GM21825 (cell line): ENCODE measurements around the gene OR1E1.
"Not testable (repeated sequence)": the region's sequence is repeated elsewhere in the genome, so short reads cannot be mapped to it uniquely, and the experiment has no call there.

Source experiments
- ATAC-seq: cut with Tn5 transposase; IDR thresholded peaks from one replicate; pipeline ENCODE4 v1.9.1; 2021; ENCODE audit warnings: mild to moderate bottlenecking, moderate library complexity; ENCODE audit not compliant: unreplicated experiment

Gene OR1E1

GRCh38 chr17:3398310-3398709, at the start of gene OR1E1:
TSS of gene OR1E1 (minus strand) at chr17:3398410. CDS start at chr17:3398410, 0 bp downstream.
- no peak for ATAC-seq

GRCh38 chr17:3447625-3448024, 49.4 kb upstream of the OR1E1 start:
- no peak for ATAC-seq

- ATAC-seq = no peak
Measured at GRCh38 chr17:3440451-3440850, 42.2 kb upstream of the OR1E1 start.

GRCh38 chr17:3438368-3438767, 40.2 kb upstream of the OR1E1 start:
- no peak for ATAC-seq

GRCh38 chr17:3433741-3434140, 35.5 kb upstream of the OR1E1 start, which contains the start of gene OR1E2:
TSS of gene OR1E2 (minus strand) at chr17:3433841. CDS start at chr17:3433841, 0 bp downstream.
- no peak for ATAC-seq

- not testable (repeated sequence) for ATAC-seq
Measured at GRCh38 chr17:3433215-3433614, 35.0 kb upstream of the OR1E1 start.

GRCh38 chr17:3418222-3418621, 20.0 kb upstream of the OR1E1 start:
- no peak for ATAC-seq

GRCh38 chr17:3415610-3416009, 17.4 kb upstream of the OR1E1 start:
- ATAC-seq = no peak

GRCh38 chr17:3412216-3412615, 14.0 kb upstream of the OR1E1 start:
- not testable (repeated sequence) for ATAC-seq

- no peak for ATAC-seq
Measured at GRCh38 chr17:3411070-3411469, 12.9 kb upstream of the OR1E1 start, which contains the start of gene OR3A3. TSS of gene OR3A3 (plus strand) at chr17:3411370.

- ATAC-seq = not testable (repeated sequence)
Measured at GRCh38 chr17:3403856-3404255, 5.6 kb upstream of the OR1E1 start.

- ATAC-seq = no peak
Measured at GRCh38 chr17:3401786-3402185, 3.6 kb upstream of the OR1E1 start.

GRCh38 chr17:3400055-3400454, 1.8 kb upstream of the OR1E1 start:
- ATAC-seq = no peak

- ATAC-seq = not testable (repeated sequence)
Measured at GRCh38 chr17:3397801-3398200, 409 bp downstream of the OR1E1 start.

GRCh38 chr17:3389791-3390190, 8.4 kb downstream of the OR1E1 start:
- ATAC-seq = no peak

- no peak for ATAC-seq
Measured at GRCh38 chr17:3385869-3386816, 12.1 kb downstream of the OR1E1 start, which contains the start of gene OR3A2. TSS of gene OR3A2 (minus strand) at chr17:3386308.

- ATAC-seq = no peak
Measured at GRCh38 chr17:3381957-3382356, 16.3 kb downstream of the OR1E1 start.

- ATAC-seq = no peak
Measured at GRCh38 chr17:3378321-3378720, 19.9 kb downstream of the OR1E1 start.

- ATAC-seq = not testable (repeated sequence)
Measured at GRCh38 chr17:3371167-3371566, 27.0 kb downstream of the OR1E1 start.
